ENCODE measurements around the gene RNF152. TPM values are rescaled to one million over a fixed set of nuclear protein-coding genes. Genes with fewer than 3 reads are reported as not detected.

Gene RNF152
- total and polyA plus RNA-seq, 11 donors, result 2.8 to 24.0 (median 10.7) TPM

GRCh38 chr18:61831071-61831470 lies 61.7 kb downstream of the RNF152 start:
- H3K27ac ChIP-seq, result peak overlapping the region in 4 of 12 donors; percentile 11 to 53 (median 17)
- peak in 2 of 4 donors; percentile 38 to 60 for ATAC-seq
- 43 to 50% (median 47%) methylated on average over 6 of the region's 6 CpGs for WGBS, 4 donors
- TF ChIP-seq CTCF (IDR thresholded peaks at IDR 0.05) (no peak), POLR2A (IDR thresholded peaks at IDR 0.05) (no peak)
- H3K27me3 ChIP-seq, result peaks cover 0 to 28% (median 0%) of the 10 kb centered on the region in 9 donors
- no peak for DNase-seq
- H3K4me3 ChIP-seq, result peak overlapping the region in 2 of 12 donors; percentile 12 to 31
- peaks cover 0 to 59% (median 30%) of the 10 kb centered on the region in 12 donors for H3K4me1 ChIP-seq
- H3K36me3 ChIP-seq, result no peaks in the 10 kb centered on the region
- H3K9me3 ChIP-seq, result peaks cover 0 to 6% (median 0%) of the 10 kb centered on the region in 12 donors
- intact Hi-C loops (cut with DNase I), result loop anchor here in 3 of 10 donors (5.0 to 10.0 kb wide), 3 partner anchors 54 to 86 kb away; partner anchors contain the start of gene RNF152 (in 2 of the 3)

GRCh38 chr18:61829108-61829507 lies 63.7 kb downstream of the RNF152 start:
- H3K4me1 ChIP-seq, result peaks cover 0 to 69% (median 30%) of the 10 kb centered on the region in 12 donors
- H3K36me3 ChIP-seq, result no peaks in the 10 kb centered on the region
- no peak overlapping the region for H3K27ac ChIP-seq
- H3K9me3 ChIP-seq, result no peaks in the 10 kb centered on the region
- 82 to 89% (median 85%) methylated on average over 6 to 7 of the region's 7 CpGs for WGBS, 4 donors
- peak in 1 of 4 donors; percentile 21 for ATAC-seq
- TF ChIP-seq POLR2A (IDR thresholded peaks at IDR 0.05) (no peak), CTCF (IDR thresholded peaks at IDR 0.05) (no peak)
- intact Hi-C loops (cut with DNase I), result no loop called here
- H3K4me3 ChIP-seq, result no peak overlapping the region
- no peak for DNase-seq
- H3K27me3 ChIP-seq, result peaks cover 0 to 22% (median 0%) of the 10 kb centered on the region in 9 donors

GRCh38 chr18:61827591-61827990 lies 65.2 kb downstream of the RNF152 start:
- Histone ChIP-seq H3K4me1 (peaks cover 0 to 54% (median 16%) of the 10 kb centered on the region in 12 donors), H3K27me3 (peaks cover 0 to 16% (median 0%) of the 10 kb centered on the region in 9 donors), H3K9me3 (no peaks in the 10 kb centered on the region), H3K27ac (no peak overlapping the region), H3K36me3 (peaks cover 0 to 4% (median 0%) of the 10 kb centered on the region in 9 donors), H3K4me3 (no peak overlapping the region)
- 83 to 88% (median 85%) methylated on average over 3 of the region's 3 CpGs for WGBS, 4 donors
- ATAC-seq, result no peak
- no peak for TF ChIP-seq CTCF (IDR thresholded peaks at IDR 0.05)
- intact Hi-C loops (cut with DNase I), result no loop called here
- DNase-seq, result no peak

GRCh38 chr18:61825386-61825785 lies 67.4 kb downstream of the RNF152 start:
- DNase-seq (no peak), ATAC-seq (peak in 2 of 4 donors; percentile 29 to 39)
- intact Hi-C loops (cut with DNase I), result no loop called here
- no peak overlapping the region for H3K4me3 ChIP-seq
- peak overlapping the region in 2 of 12 donors; percentile 9 to 22 for H3K27ac ChIP-seq
- no peaks in the 10 kb centered on the region for H3K9me3 ChIP-seq
- peaks cover 0 to 5% (median 0%) of the 10 kb centered on the region in 9 donors for H3K36me3 ChIP-seq
- peaks cover 0 to 33% (median under 1%) of the 10 kb centered on the region in 12 donors for H3K4me1 ChIP-seq
- no peaks in the 10 kb centered on the region for H3K27me3 ChIP-seq
- TF ChIP-seq CTCF (IDR thresholded peaks at IDR 0.05), result no peak
- no peak for TF ChIP-seq POLR2A (IDR thresholded peaks at IDR 0.05)

All from heart left ventricle (tissue), 16 donors.